HepG2 (cell line): ENCODE results near the gene ABCG4. TPM values are rescaled to one million over a fixed set of nuclear protein-coding genes. Genes with fewer than 3 reads are reported as not detected.

ENCODE experiments used
- ATF5 ChIP-seq: sonication (generic); formaldehyde crosslinking; IDR thresholded peaks from 2 replicates; pipeline ENCODE4 v1.4.0; 2020; ENCODE audit warnings: mild to moderate bottlenecking, low read depth, missing genetic modification reagents
- DRAP1 ChIP-seq: IDR thresholded peaks from 2 replicates; pipeline ENCODE4 v1.6.1; 2016; ENCODE audit warnings: missing genetic modification reagents, missing compliant biosample characterization
- HNF4A ChIP-seq: sonication (generic); formaldehyde crosslinking; IDR thresholded peaks from 2 replicates; pipeline ENCODE4 v1.4.0; 2020; ENCODE audit warnings: missing genetic modification reagents
- NFIC ChIP-seq: IDR thresholded peaks from 2 replicates; pipeline ENCODE4 v1.6.1; 2012; ENCODE audit warnings: mild to moderate bottlenecking, low read length, inconsistent platforms
- RERE ChIP-seq: IDR thresholded peaks from 2 replicates; pipeline ENCODE4 v1.6.1; 2016; ENCODE audit warnings: low read depth, missing genetic modification reagents, missing compliant biosample characterization
- REST ChIP-seq, 2 experiments: IDR thresholded peaks; 2 replicates each; pipeline ENCODE4 v1.6.1; 2011 to 2012; ENCODE audit warnings: low read length in 2 of 2, borderline replicate concordance in 1 of 2, low read depth in 1 of 2, mild to moderate bottlenecking in 1 of 2, moderate library complexity in 1 of 2
- RFXAP ChIP-seq: sonication (generic); formaldehyde crosslinking; IDR thresholded peaks from 2 replicates; pipeline ENCODE4 v1.4.0; 2020; ENCODE audit warnings: missing genetic modification reagents, borderline replicate concordance
- SKI ChIP-seq: fragments of 450-650 bp; IDR thresholded peaks from one replicate; pipeline ENCODE4 v1.6.1; 2018; ENCODE audit warnings: mild to moderate bottlenecking; ENCODE audit not compliant: partially characterized antibody
- TCF12 ChIP-seq, 2 experiments: fragments of 450-650 bp in 1 of 2; sonication (generic) in 1 of 2; formaldehyde crosslinking in 1 of 2; IDR thresholded peaks; 2 replicates each; pipeline versions ENCODE4 v1.6.1 to v1.8.0; 2017 to 2022; ENCODE audit warnings: antibody characterized with exemption in 1 of 2, mild to moderate bottlenecking in 1 of 2, missing genetic modification reagents in 1 of 2, moderate library complexity in 1 of 2
- THRA ChIP-seq: sonication (generic); formaldehyde crosslinking; IDR thresholded peaks from 2 replicates; pipeline ENCODE4 v1.4.0; 2020; ENCODE audit warnings: missing genetic modification reagents, borderline replicate concordance
- ZNF597 ChIP-seq: sonication (generic); formaldehyde crosslinking; IDR thresholded peaks from 2 replicates; pipeline ENCODE4 v1.5.0; 2020; ENCODE audit warnings: missing genetic modification reagents
- polyA plus RNA-seq, 8 experiments: library from polyadenylated mRNA; depleted of rRNA in 3 of 8; stranded (reverse) in 7 of 8; unstranded in 1 of 8; fragments of >200 nt; fragmentation: Illumina TruSeq in 4 of 8; extraction: Trizol in 4 of 8; gene quantifications; 2 replicates each; pipeline versions ENCODE4 v1.2.1 to v1.2.3, GENCODE V29; 2011 to 2016; ENCODE audit warnings: low read depth in 4 of 8, missing spikeins in 1 of 8, mixed read lengths in 1 of 8; ENCODE audit not compliant: insufficient read depth in 1 of 8
- total RNA-seq, 5 experiments: library from RNA; depleted of rRNA; stranded (reverse); fragments of >200 nt; fragmentation: Illumina TruSeq; extraction: Trizol; gene quantifications; 2 replicates each; pipeline ENCODE4 v1.2.3, GENCODE V29; 2016; ENCODE audit warnings: low read depth in 1 of 5

The ABCG4 gene
- total and polyA plus RNA-seq, 2 of the 13 experiments (the other 11 are each of a cell fraction or from before 2014, with no cell fraction given): not detected

- TF ChIP-seq REST (IDR thresholded peaks at IDR 0.05; ENCODE audit: borderline replicate concordance in 1 of 2, low read depth in 1 of 2, low read length in 2 of 2): no peak
- peak; percentile 14; the same call in 1 of the 2 replicates for TF ChIP-seq HNF4A (CRISPR knock-in tag)
- no peak; the same call in 1 of the 2 replicates for TF ChIP-seq ATF5
- TF ChIP-seq ZNF597 (CRISPR knock-in tag): no peak
- TF ChIP-seq RFXAP (CRISPR knock-in tag): peak; percentile 31; the same call in 1 of the 2 replicates
- no peak for TF ChIP-seq TCF12 (IDR thresholded peaks at IDR 0.05)
- 0 out of 2 replicates have a peak, but pooled peaks have one; percentile 43 for TF ChIP-seq TCF12 (CRISPR knock-in tag; IDR thresholded peaks at IDR 0.05)
- no peak for TF ChIP-seq NFIC
- no peak for TF ChIP-seq SKI
- no peak for TF ChIP-seq DRAP1 (CRISPR knock-in tag)
- 0 out of 2 replicates have a peak, but pooled peaks have one; percentile 52 for TF ChIP-seq RERE
- TF ChIP-seq THRA (CRISPR knock-in tag): peak; percentile 62; the same call in 1 of the 2 replicates
These were observed 19.8 kb downstream of the ABCG4 start, which contains the start of gene NLRX1 (continued) for GRCh38 chr11:119168471-119169281.
